Measurements from ENCODE around the gene BCR.
A peak's percentile ranks its signal among the peaks of the same experiment; 100 is the strongest.

BCR gene

DNA sequence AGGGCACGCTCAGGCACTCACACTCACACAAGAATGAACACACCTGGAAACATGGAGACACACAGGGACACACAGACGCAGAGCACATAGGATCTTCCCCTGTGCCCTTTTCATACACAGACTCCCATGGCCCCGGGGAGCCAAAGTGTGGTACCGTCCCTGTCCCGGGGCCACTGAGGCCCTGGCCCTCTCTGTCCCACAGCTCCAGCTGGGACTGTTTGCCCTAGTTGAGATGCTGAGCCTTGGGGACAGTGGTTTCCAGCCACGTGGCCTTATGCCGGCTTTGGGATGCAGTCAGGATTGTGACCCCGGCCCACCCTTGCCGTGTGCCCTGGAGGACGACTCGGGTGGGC, 100.7 kb downstream of the BCR start:
- TF ChIP-seq, protein P1, sequence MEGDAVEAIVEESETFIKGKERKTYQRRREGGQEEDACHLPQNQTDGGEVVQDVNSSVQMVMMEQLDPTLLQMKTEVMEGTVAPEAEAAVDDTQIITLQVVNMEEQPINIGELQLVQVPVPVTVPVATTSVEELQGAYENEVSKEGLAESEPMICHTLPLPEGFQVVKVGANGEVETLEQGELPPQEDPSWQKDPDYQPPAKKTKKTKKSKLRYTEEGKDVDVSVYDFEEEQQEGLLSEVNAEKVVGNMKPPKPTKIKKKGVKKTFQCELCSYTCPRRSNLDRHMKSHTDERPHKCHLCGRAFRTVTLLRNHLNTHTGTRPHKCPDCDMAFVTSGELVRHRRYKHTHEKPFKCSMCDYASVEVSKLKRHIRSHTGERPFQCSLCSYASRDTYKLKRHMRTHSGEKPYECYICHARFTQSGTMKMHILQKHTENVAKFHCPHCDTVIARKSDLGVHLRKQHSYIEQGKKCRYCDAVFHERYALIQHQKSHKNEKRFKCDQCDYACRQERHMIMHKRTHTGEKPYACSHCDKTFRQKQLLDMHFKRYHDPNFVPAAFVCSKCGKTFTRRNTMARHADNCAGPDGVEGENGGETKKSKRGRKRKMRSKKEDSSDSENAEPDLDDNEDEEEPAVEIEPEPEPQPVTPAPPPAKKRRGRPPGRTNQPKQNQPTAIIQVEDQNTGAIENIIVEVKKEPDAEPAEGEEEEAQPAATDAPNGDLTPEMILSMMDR (IDR thresholded peaks at IDR 0.05; ENCODE audit: low read depth, low read length), result no peak
- TF ChIP-seq POLR2A (IDR thresholded peaks at IDR 0.05; ENCODE audit: extremely low read depth, insufficient read length), result no peak
- TF ChIP-seq, protein P2, sequence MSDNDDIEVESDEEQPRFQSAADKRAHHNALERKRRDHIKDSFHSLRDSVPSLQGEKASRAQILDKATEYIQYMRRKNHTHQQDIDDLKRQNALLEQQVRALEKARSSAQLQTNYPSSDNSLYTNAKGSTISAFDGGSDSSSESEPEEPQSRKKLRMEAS (IDR thresholded peaks at IDR 0.05; ENCODE audit: low read depth, low read length), result no peak
- TF ChIP-seq MYC (IDR thresholded peaks at IDR 0.05; ENCODE audit: low read depth, low read length), result no peak
- no peak for DNase-seq (ENCODE audit: low read depth)
- no peak overlapping the region for H3K4me3 ChIP-seq (ENCODE audit: low read depth, low read length)

DNA sequence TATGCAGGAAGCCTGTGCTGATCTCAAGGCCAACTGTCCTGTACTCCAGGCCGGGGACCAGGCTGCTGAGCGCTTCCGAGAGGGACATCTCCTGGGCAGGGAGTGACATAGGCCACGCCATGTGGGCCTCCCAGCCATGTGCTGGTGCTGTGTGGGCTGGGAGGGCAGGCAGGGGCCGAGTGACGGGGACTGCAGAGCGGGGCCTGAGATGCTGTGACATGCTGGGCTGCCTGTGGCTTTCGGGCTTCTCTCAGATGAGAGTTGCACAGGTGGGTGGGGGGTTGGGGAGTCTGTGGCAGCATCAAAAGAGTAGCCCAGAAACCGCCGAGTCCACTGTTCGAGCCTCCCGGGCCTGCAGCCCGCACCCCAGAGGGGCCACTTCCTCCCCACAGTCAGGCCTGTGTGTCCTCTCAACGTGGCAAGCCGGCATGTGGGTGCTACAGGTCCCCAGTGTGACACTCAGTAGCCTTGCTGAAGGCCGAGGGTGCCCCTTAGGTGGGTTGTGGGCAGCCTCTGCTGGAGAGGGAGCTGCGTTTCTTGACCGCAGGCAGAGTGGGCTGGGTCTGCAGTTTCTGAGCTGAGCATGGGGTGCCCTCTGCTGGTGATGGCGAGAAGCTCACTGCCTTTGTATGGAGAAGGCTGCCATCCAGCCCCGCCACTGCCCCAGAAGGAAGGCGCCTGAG, 101.2 kb downstream of the BCR start:
- TF ChIP-seq, protein P2 (IDR thresholded peaks at IDR 0.05; ENCODE audit: low read depth, low read length), result 0 out of 2 replicates have a peak, but pooled peaks have one; percentile 4
- TF ChIP-seq, protein P1 (IDR thresholded peaks at IDR 0.05; ENCODE audit: low read depth, low read length), result peak; percentile 83
- TF ChIP-seq POLR2A (IDR thresholded peaks at IDR 0.05; ENCODE audit: extremely low read depth, insufficient read length) (no peak), MYC (IDR thresholded peaks at IDR 0.05; ENCODE audit: low read depth, low read length) (no peak; the same call in 1 of the 2 replicates)
- DNase-seq (ENCODE audit: low read depth), result peak; percentile 85
- no peak overlapping the region for H3K4me3 ChIP-seq (ENCODE audit: low read depth, low read length)

DNA sequence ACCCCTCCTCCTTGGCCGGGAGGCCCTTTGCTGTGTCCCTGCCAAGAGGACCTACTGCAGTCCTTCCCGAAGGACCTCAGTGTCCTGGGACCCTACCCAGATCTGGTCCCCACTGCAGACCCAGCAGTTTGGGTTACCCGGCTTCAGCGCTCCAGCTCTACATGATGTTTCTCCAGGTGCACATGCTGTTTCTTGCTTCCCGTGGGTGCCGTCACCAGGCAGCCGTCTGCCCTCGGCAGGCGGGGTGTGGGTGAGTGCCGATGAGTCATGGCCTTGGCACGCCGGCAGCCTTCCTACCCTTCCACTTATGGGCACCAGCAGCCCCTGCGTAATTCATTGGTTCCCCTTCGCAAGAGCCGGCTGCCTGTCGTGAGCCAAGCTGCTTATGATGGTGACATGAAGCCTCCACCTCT, 101.8 kb downstream of the BCR start:
- TF ChIP-seq, protein P2 (IDR thresholded peaks at IDR 0.05; ENCODE audit: low read depth, low read length), result no peak
- TF ChIP-seq POLR2A (IDR thresholded peaks at IDR 0.05; ENCODE audit: extremely low read depth, insufficient read length) (no peak), MYC (IDR thresholded peaks at IDR 0.05; ENCODE audit: low read depth, low read length) (no peak)
- TF ChIP-seq, protein P1 (IDR thresholded peaks at IDR 0.05; ENCODE audit: low read depth, low read length), result no peak
- H3K4me3 ChIP-seq (ENCODE audit: low read depth, low read length), result no peak overlapping the region
- DNase-seq (ENCODE audit: low read depth), result no peak

DNA sequence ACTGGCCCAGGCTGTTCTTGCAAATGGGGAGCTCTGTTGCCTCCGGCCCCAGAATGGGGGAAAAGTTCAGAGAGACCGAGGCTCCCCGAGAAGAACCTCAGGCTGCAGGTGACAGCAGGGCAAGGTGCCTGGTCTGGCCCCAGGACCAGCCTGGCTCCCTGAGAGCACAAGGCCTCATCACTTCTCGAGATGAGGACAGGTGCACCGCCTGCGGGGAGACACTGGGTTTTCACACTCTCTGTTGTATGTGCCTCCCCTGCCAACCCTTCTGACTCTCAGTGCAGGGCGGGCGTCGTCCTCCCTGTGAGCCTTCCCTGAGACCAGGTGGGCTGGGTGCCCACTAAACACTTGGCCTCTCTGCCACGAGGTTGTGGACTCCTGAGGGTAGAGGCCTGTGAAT, 102.2 kb downstream of the BCR start:
- no peak overlapping the region for H3K4me3 ChIP-seq (ENCODE audit: low read depth, low read length)
- DNase-seq (ENCODE audit: low read depth), result no peak
- TF ChIP-seq, protein P2 (IDR thresholded peaks at IDR 0.05; ENCODE audit: low read depth, low read length), result no peak
- TF ChIP-seq MYC (IDR thresholded peaks at IDR 0.05; ENCODE audit: low read depth, low read length) (no peak), POLR2A (IDR thresholded peaks at IDR 0.05; ENCODE audit: extremely low read depth, insufficient read length) (no peak)
- TF ChIP-seq, protein P1 (IDR thresholded peaks at IDR 0.05; ENCODE audit: low read depth, low read length), result no peak

DNA sequence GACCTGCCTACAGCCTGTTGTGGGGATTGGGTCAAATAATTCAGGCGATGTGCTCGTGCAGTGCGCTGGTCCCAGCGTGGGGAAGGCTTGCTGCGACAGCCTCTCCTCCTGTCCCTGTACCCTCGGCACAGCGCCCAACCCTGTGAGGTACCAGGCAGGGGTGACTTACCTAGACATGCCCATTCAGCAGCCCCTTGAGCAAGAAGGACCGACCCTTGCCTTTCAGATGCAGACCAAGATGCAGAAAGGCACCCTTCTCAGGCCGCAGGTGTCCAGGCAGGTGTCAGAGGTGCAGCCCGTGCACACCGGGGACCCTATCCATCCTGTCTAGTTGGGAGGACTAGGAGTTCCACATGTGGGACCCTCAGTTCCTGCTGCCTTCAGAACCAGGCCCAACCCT, 102.7 kb downstream of the BCR start:
- no peak for TF ChIP-seq POLR2A (IDR thresholded peaks at IDR 0.05; ENCODE audit: extremely low read depth, insufficient read length)
- TF ChIP-seq MYC (IDR thresholded peaks at IDR 0.05; ENCODE audit: low read depth, low read length), result no peak
- TF ChIP-seq, protein P2 (IDR thresholded peaks at IDR 0.05; ENCODE audit: low read depth, low read length), result no peak
- TF ChIP-seq, protein P1 (IDR thresholded peaks at IDR 0.05; ENCODE audit: low read depth, low read length), result no peak
- no peak for DNase-seq (ENCODE audit: low read depth)
- no peak overlapping the region for H3K4me3 ChIP-seq (ENCODE audit: low read depth, low read length)

Data from NB4 (cell line).